ENCODE measurements around the gene SLC9A7. TPM values are rescaled to one million over a fixed set of nuclear protein-coding genes. Genes with fewer than 3 reads are reported as not detected.
A peak's percentile ranks its signal among the peaks of the same experiment; 100 is the strongest.

The SLC9A7 gene
- total RNA-seq, 2 experiments from 2014 or later, result 2.2 to 3.2 TPM

GRCh38 chrX:46770000-46770816 is 11.3 kb upstream of the SLC9A7 start:
- Histone ChIP-seq H3K4me3 (ENCODE audit: low read length) (no peak overlapping the region), H3K9me3 (ENCODE audit: control insufficient read depth in 1 of 2, insufficient read depth in 1 of 2, low read length in 2 of 2) (no peaks in the 10 kb centered on the region), H3K36me3 (ENCODE audit: insufficient read depth, low read length) (no peaks in the 10 kb centered on the region), H3K4me1 (ENCODE audit: insufficient read depth, low read length) (no peaks in the 10 kb centered on the region), H3K27ac (ENCODE audit: low read depth in 1 of 2, low read length in 2 of 2) (no peak overlapping the region), H3K27me3 (ENCODE audit: control insufficient read depth in 1 of 2, insufficient read depth in 2 of 2, low read length in 2 of 2) (no peaks in the 10 kb centered on the region)
- Mint-ChIP-seq H3K9me3 (no peaks in the 10 kb centered on the region), H3K27me3 (peaks cover 3% of the 10 kb centered on the region), H3K27ac (no peak overlapping the region), H3K4me3 (no peak overlapping the region), H3K4me1 (ENCODE audit: low read depth) (no peaks in the 10 kb centered on the region), H3K36me3 (ENCODE audit: low read depth) (no peaks in the 10 kb centered on the region)
- no peak for ATAC-seq (ENCODE audit: poor library complexity)
- POLR2A ChIA-PET, result no interaction called here
- CTCF ChIA-PET, result no interaction called here
- TF ChIP-seq, protein P1, sequence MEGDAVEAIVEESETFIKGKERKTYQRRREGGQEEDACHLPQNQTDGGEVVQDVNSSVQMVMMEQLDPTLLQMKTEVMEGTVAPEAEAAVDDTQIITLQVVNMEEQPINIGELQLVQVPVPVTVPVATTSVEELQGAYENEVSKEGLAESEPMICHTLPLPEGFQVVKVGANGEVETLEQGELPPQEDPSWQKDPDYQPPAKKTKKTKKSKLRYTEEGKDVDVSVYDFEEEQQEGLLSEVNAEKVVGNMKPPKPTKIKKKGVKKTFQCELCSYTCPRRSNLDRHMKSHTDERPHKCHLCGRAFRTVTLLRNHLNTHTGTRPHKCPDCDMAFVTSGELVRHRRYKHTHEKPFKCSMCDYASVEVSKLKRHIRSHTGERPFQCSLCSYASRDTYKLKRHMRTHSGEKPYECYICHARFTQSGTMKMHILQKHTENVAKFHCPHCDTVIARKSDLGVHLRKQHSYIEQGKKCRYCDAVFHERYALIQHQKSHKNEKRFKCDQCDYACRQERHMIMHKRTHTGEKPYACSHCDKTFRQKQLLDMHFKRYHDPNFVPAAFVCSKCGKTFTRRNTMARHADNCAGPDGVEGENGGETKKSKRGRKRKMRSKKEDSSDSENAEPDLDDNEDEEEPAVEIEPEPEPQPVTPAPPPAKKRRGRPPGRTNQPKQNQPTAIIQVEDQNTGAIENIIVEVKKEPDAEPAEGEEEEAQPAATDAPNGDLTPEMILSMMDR (IDR thresholded peaks at IDR 0.05), result no peak
- intact Hi-C loops (cut with DNase I, micrococcal nuclease), result loop anchor here in 1 of 2 experiments (10.0 kb wide), 1 partner anchor 755 kb away; no protein-coding TSS in a partner anchor
- DNase-seq, result no peak

GRCh38 chrX:46762963-46763362 is 4.0 kb upstream of the SLC9A7 start:
- CTCF ChIA-PET, result no interaction called here
- H3K27me3 ChIP-seq (ENCODE audit: control insufficient read depth in 1 of 2, insufficient read depth in 2 of 2, low read length in 2 of 2), result no peaks in the 10 kb centered on the region
- Mint-ChIP-seq H3K27me3 (peaks cover 4% of the 10 kb centered on the region), H3K27ac (no peak overlapping the region), H3K4me1 (ENCODE audit: low read depth) (peaks cover 8% of the 10 kb centered on the region), H3K4me3 (no peak overlapping the region), H3K9me3 (no peaks in the 10 kb centered on the region), H3K36me3 (ENCODE audit: low read depth) (no peaks in the 10 kb centered on the region)
- H3K36me3 ChIP-seq (ENCODE audit: insufficient read depth, low read length), result no peaks in the 10 kb centered on the region
- H3K4me1 ChIP-seq (ENCODE audit: insufficient read depth, low read length), result peaks cover 12% of the 10 kb centered on the region
- no peaks in the 10 kb centered on the region for H3K9me3 ChIP-seq (ENCODE audit: control insufficient read depth in 1 of 2, insufficient read depth in 1 of 2, low read length in 2 of 2)
- TF ChIP-seq, protein P1 (IDR thresholded peaks at IDR 0.05), result no peak
- H3K4me3 ChIP-seq (ENCODE audit: low read length), result no peak overlapping the region
- H3K27ac ChIP-seq (ENCODE audit: low read depth in 1 of 2, low read length in 2 of 2), result no peak overlapping the region
- DNase-seq, result no peak
- no peak for ATAC-seq (ENCODE audit: poor library complexity)
- POLR2A ChIA-PET, result no interaction called here
- intact Hi-C loops (cut with DNase I, micrococcal nuclease), result loop anchor here in 1 of 2 experiments (10.0 kb wide), 1 partner anchor 762 kb away; no protein-coding TSS in a partner anchor

GRCh38 chrX:46759645-46759974 is 692 bp upstream of the SLC9A7 start:
- Mint-ChIP-seq H3K27ac (peak overlapping the region; percentile 77), H3K4me3 (peak overlapping the region; percentile 92), H3K9me3 (no peaks in the 10 kb centered on the region), H3K4me1 (ENCODE audit: low read depth) (peaks cover 22% of the 10 kb centered on the region), H3K36me3 (ENCODE audit: low read depth) (no peaks in the 10 kb centered on the region), H3K27me3 (peaks cover 4% of the 10 kb centered on the region)
- no peak for DNase-seq
- Histone ChIP-seq H3K9me3 (ENCODE audit: control insufficient read depth in 1 of 2, insufficient read depth in 1 of 2, low read length in 2 of 2) (no peaks in the 10 kb centered on the region), H3K4me3 (ENCODE audit: low read length) (peak overlapping the region; percentile 36), H3K27me3 (ENCODE audit: control insufficient read depth in 1 of 2, insufficient read depth in 2 of 2, low read length in 2 of 2) (no peaks in the 10 kb centered on the region), H3K4me1 (ENCODE audit: insufficient read depth, low read length) (peaks cover 13% of the 10 kb centered on the region), H3K36me3 (ENCODE audit: insufficient read depth, low read length) (no peaks in the 10 kb centered on the region), H3K27ac (ENCODE audit: low read depth in 1 of 2, low read length in 2 of 2) (no peak overlapping the region)
- CTCF ChIA-PET, result interaction anchor here (1.3 kb wide), 1 partner anchor 37 kb away, joined by 5 read pairs; no protein-coding TSS in a partner anchor
- intact Hi-C loops (cut with DNase I, micrococcal nuclease), result loop anchor here (1.0 to 5.0 kb wide), 5 partner anchors 37 to 333 kb away; partner anchors contain the start of gene JADE3 (in 1 of the 2)
- TF ChIP-seq, protein P1 (IDR thresholded peaks at IDR 0.05), result peak; percentile 27
- peak; percentile 13 for ATAC-seq (ENCODE audit: poor library complexity)
- POLR2A ChIA-PET, result interaction anchor here (0.8 kb wide), 1 partner anchor 334 kb away, joined by 4 read pairs; no protein-coding TSS in a partner anchor
